ENCODE data around the gene IL36RN. TPM values are rescaled to one million over a fixed set of nuclear protein-coding genes. Genes with fewer than 3 reads are reported as not detected.

The IL36RN gene
- total and polyA plus RNA-seq, 4 donors, result not detected

DNA sequence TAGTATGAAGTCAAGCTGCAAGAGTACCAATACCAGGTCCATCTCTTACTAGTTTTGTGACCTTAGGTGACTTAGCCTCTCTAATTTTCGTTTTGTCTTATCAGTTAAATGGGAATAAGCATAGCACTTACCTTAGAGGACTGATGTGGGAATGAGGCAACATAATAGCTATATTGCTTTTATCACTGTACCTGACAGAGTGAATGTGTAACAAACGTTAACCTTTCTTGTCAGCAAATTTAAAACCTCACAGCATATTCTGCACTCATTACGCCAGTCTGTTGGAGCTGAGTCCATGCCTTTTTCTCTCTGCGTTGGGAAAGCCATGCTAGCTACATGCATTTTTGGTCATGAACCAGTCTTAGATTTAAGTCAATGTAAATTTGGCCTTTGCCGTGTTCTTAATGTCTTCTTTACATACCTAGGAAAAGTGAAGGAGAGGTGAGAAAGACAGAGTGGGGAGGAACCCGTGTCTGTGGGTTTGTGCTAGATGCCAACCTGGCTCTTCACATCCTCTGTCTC, 6.5 kb upstream of the IL36RN start, which contains the start of gene IL36B:
IL36B (minus strand) TSS at position 472 of the 522 bp plus-strand sequence.
- Histone ChIP-seq H3K27me3 (ENCODE audit: control insufficient read depth in 4 of 4, insufficient read depth in 4 of 4, low read length in 3 of 4) (no peaks in the 10 kb centered on the region), H3K36me3 (ENCODE audit: control insufficient read depth in 4 of 4, insufficient read depth in 3 of 4, low read depth in 1 of 4, low read length in 3 of 4) (no peaks in the 10 kb centered on the region), H3K4me1 (ENCODE audit: control insufficient read depth in 4 of 4, insufficient read depth in 4 of 4, low read length in 3 of 4) (no peaks in the 10 kb centered on the region), H3K27ac (ENCODE audit: low read depth in 1 of 2, low read length in 2 of 2) (no peak within 1 kb of the TSS), H3K4me3 (ENCODE audit: low read depth in 1 of 3, low read length in 3 of 3) (no peak within 1 kb of the TSS), H3K9ac (ENCODE audit: low read depth in 1 of 2, low read length in 2 of 2) (no peak within 1 kb of the TSS), H3K9me3 (ENCODE audit: control insufficient read depth in 4 of 4, low read length in 3 of 4) (peaks cover 0 to 3% (median under 1%) of the 10 kb centered on the region in 4 donors)
- DNase-seq (ENCODE audit: low spot score), result no peak
- TF ChIP-seq RXRA (IDR thresholded peaks at IDR 0.05), result no peak
- TF ChIP-seq FOXA1 (IDR thresholded peaks at IDR 0.05), result no peak
- no peak for TF ChIP-seq EGR1 (IDR thresholded peaks at IDR 0.05; ENCODE audit: low read depth in 2 of 2)
- TF ChIP-seq SP1 (IDR thresholded peaks at IDR 0.05), result no peak
- TF ChIP-seq YY1 (IDR thresholded peaks at IDR 0.05), result no peak
- TF ChIP-seq, protein P1, sequence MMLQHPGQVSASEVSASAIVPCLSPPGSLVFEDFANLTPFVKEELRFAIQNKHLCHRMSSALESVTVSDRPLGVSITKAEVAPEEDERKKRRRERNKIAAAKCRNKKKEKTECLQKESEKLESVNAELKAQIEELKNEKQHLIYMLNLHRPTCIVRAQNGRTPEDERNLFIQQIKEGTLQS (IDR thresholded peaks at IDR 0.05), result no peak
- TF ChIP-seq REST (IDR thresholded peaks at IDR 0.05), result no peak
- no peak for TF ChIP-seq ZBTB33 (IDR thresholded peaks at IDR 0.05)
- TF ChIP-seq CTCF (IDR thresholded peaks at IDR 0.05; ENCODE audit: low read depth, low read length, missing input control), result no peak
- no peak for TF ChIP-seq MAX (IDR thresholded peaks at IDR 0.05)
- TF ChIP-seq NR2F2 (IDR thresholded peaks at IDR 0.05), result no peak
- TF ChIP-seq GABPA (IDR thresholded peaks at IDR 0.05 in 1 of 2, conservative IDR thresholded peaks at IDR 0.05 in 1 of 2), result no peak
- TF ChIP-seq JUND (IDR thresholded peaks at IDR 0.05), result no peak
- TF ChIP-seq FOXA2 (IDR thresholded peaks at IDR 0.05), result no peak
- no peak for TF ChIP-seq HNF4G (IDR thresholded peaks at IDR 0.05)
- TF ChIP-seq HNF4A (conservative IDR thresholded peaks at IDR 0.05), result no peak
- WGBS, result 79% methylated on average over 6 of the region's 6 CpGs

All from liver (tissue), 9 donors.